ENCODE results near the gene TRPC4.

The TRPC4 gene

DNA sequence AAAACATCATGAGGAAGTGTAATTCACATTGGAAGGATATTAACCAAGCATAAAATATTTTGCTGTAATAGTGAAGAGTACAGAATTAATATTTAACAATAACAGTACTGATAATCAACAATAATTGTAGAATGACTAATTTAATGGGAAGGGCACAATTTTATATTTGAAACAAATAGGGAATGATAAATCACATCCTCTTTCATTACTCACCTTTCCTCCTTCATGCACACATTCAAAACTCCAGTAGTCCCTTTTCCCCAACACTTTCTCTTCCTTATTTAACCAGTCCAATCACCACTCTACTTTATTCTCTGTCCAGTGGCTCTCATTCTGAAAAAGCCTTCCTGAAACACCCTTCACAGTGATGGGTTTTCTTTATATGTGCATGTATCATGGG is 160.3 kb downstream of the TRPC4 start:
- no peak for DNase-seq

DNA sequence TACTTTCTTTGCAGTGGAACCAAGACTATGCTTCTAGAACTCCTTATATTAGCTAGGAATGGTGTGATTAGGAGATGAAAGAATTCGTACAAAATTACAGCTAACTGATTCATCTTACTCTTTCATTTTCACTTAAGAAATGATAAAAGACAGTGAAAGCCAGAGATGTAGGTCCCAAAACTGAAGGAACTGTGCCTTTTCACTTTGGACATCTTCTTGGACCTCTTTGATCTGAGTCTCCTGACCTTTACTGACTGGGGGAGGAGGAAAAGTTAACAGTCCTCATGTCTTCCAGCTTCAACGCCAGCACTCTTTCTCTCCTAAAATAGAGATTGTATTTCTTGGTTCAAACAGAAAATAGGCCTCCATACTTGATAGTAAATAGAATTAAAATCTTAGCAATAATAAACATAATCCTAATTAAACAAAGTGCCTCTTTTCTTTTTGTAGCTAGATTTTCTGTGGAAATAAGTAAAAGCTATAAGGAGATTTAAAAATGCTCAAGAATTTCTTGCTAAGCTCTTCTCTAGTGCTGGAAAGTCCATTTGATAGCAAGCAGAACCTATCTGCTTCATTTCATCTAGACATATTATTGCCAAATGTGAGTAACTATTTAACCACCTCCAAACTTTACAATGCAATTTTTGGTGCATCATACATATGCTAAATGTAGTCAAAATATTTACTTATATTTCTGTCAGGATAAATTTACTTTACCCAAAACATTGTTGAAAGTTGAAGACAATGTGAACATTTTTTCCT is 161.7 kb downstream of the TRPC4 start:
- no peak for DNase-seq

DNA sequence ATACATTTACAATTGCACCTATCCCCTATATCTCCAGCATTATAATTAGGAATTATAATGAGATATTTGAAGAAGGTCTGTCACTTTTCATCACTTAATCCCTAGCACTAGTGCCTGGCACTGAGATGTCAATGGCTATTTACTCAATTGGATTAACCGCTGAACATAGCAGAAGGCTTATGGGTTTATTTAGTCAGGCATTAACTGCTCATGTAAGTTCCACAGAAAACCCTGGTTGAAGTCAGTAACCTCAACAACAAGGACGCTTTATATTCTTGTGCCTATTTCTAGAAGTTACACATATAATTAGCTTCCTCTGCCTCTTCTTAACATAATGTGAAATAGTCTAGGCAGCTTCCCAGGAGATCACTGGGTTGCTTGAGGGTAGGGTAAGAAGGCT is 163.5 kb downstream of the TRPC4 start:
- no peak for DNase-seq

DNA sequence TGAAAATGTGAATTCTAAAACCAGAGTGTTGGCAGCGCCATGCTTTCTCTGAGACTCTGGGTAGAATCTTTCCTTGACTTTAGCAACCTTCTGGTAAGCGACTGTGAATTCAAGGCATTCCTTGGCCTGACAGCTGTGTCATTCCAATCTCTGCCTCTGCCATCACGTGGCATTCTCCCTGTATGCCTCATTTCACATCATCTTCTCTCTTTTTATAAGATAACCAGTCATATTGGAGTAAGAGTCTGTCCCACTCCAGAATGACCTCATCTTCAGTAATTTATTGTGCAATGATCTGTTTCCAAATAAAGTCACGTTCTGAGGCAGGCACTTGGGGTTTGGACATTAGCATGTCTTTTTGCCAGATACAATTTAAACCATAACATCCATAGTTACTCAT is 167.6 kb downstream of the TRPC4 start:
- no peak for DNase-seq

DNA sequence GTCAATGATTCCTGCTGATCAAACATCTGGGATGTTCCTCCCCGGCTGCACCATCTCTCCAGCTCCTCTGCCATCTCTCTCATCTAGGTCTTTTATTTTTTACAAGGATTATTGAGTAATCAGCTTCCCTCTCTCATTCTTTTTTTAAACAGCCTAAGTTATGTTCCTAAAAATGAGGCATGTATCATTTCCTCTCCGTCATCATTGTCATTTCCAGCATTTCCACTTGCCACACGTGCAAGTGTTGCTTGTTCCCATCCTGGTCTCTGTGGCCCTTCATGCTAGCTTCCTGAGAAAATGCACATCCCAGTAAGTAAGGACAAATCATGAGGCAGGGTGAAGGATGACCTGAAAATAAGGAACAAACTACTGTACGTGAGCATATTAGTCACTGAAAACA is 168.3 kb downstream of the TRPC4 start:
- DNase-seq, result no peak

DNA sequence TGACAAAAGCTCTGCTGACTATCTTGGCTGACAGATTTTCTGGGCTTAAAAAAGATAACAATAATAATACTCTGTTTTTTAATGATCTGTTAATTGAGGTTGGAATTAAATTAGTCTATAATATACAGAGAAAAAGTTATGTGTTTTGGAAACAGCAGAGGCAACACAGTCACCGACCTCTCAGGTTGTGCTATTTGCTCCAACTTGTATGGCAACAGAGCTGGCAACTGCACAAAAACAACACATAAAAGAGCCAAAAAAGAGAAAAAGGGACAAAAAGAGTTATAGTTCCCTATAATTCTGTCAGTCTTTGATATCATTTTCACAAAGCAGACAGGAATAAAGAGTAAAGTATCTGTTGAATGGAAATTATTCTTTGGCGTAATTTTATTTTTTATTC is 168.7 kb downstream of the TRPC4 start:
- no peak for DNase-seq

DNA sequence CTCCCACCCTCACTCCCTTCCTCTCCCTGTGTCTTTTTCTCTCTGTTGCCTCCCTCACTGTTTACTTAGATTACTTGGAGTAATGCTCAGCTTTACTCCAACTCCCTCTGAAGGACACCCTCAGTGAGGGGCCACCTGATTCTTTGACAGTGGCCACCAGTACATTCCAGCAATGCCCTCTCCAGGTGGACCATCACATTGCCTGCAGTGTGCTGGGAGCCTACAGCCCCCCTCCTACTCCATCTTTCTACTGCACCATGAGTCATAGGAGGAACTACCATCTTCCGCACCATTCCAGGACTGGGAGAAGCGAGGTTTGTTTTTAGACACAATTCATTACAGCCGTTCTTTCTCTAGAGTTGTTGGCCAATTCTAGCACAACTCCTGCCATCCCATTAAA is 174.4 kb downstream of the TRPC4 start:
- DNase-seq, result no peak

DNA sequence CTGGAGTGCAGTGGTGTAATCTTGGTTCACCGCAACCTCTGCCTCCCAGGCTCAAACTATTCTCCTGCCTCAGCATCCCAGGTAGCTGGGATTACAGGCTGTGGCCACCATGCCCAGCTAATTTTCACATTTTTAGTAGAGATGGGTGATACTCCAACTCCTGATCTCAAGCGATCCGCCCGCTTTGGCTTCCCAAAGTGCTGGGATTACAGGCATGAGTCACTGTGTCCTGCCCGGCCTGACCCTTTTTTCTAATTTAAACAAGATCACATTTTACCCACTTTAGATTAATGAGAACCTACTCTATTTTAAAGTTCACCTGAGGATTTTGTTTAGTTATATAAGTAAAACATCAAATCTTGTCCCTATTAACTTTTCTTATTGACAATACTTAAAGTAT is 179.2 kb downstream of the TRPC4 start:
- DNase-seq, result no peak

DNA sequence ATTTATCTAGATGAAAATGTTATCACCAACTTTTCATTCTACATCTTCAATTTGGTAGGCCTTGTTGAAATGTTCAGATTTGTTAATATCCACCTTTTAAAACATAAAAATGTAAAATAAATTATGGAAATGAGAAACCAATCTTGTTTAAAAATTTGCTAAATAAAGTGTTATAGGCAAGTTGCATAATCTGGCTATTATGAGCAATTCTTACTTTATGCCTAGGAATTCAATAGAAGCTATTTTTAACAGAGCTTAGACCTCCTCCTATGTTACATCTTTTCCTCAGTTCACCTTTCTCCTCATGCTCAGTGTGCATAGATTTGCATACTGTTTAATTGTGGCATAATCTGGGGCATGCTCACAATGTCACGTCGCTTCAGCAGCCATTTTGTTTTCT is 183.1 kb downstream of the TRPC4 start:
- no peak for DNase-seq

DNA sequence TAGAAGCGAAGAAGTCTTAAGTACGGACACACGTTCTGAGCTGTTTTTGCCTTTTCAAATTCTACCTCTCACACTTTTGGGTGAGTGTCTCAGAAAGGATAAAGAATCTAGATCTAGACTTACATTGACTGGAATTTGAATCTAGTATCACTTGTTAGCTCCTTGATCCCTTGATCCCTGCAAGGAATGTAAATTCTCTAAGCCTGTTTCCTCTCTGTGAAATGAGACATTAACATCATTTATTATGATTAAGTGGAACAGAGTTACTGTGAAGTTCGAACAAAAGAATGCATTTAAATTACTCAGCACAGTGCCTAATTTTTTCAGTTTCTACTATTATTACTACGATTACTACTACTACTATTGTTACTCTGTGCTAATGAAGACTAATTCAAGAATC is 184.4 kb downstream of the TRPC4 start:
- DNase-seq, result no peak

DNA sequence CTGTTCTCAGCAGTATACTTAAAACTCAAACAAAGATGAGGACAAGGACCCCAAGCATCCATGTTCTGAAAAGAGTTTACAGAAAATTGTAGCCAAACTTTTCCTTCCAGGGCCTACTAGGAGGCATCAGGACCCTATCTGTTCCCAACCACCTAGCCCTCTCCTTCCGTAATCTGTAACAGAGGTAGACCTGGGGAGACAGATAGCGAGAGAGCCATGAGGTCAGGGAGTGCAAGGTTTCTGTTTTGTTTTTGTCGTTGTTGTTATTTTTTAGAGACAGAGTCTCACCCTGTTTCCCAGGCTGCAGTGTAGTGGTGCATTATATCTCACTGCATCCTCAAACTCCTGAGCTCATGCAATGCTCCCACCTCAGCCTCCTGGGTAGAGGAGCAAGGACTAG is 187.1 kb downstream of the TRPC4 start:
- no peak for DNase-seq

DNA sequence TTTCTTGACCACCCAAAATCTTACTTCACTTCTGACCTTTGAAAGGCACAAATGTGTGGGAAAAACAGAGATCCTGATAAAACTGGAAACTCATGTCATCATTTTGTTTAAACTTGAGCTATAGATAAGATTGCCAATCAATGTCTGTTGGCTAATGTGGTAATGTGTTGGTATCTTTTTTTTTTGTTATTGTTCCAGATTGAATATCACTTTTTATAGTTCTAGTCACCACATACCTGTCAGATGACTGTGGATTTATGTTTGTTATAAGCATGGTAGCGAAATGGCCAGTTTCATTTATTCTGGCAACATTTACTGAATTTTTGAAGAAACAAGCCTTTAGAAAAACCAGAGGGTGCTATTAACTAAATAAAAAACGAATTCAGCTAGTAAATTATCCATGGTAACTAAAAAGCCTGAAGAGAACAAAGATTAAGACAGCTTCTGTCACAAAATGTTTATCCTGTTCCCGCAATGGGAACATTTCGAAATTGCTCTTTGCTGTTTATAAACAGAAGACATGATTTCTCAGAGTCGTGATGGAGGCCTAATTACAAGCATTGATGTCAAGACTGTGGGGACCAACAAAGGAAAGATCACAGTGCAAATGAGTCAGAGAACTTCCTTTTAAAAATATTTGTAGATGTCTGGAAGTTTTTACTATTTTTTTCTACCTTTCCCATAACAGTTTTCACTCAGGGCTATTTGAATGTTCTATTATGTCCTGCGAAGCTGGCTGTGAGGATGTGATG is 188.1 kb downstream of the TRPC4 start:
- DNase-seq, result no peak

DNA sequence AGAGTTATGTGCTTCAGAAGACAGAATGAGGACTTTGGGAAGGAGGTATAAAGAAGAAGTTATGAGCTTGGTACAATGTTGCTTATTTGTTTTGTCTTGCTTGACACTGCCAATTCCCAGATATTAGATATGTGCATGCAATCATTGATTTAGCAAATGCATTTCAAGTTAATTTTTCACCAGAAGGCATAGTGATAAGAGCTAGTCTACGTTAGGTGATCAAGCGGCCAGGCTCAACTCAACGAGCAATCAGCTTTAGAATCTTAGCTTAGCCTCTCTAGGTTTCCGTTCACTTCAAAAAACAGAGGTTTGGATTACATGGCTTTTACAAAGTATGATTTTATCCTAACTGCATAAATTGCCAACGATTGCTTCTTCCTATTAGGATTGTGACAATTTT is 189.4 kb downstream of the TRPC4 start:
- no peak for DNase-seq

DNA sequence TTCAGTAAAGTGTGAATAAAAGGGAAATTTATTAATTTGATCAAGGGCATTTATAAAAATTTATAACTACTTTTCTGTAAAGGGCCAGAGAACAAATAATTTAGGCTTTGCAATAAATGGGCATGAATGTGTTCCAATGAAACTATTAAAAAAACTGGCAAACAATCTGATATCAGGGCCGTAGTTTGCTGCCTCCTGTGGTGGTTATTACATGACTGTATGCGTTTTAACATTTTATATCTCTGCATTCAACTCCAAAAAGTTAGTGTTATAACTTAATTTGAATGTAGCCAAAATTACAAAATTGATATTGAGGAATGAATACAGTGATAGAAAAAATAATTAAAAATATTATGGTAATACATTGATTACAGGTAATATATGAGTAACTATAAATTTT is 190.5 kb downstream of the TRPC4 start:
- no peak for DNase-seq

DNA sequence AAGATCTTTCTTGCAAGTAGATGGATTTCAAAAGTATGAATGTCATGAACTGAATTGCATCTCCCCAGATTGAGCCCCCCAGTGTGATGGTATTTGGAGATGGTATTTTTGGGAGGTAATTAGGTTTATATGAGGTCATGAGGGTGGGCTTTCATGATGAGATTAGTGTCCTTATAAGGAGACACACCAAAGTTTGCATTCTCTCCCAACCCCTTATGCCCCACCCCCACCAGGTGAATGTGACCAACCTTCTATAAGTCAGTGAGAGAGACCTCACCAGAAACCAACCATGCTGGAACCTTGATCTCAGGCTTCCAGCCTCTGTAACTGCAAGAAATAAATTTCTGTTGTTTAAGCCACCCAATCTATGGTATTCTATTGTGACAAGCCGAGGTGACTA is 199.7 kb downstream of the TRPC4 start:
- DNase-seq, result no peak

DNA sequence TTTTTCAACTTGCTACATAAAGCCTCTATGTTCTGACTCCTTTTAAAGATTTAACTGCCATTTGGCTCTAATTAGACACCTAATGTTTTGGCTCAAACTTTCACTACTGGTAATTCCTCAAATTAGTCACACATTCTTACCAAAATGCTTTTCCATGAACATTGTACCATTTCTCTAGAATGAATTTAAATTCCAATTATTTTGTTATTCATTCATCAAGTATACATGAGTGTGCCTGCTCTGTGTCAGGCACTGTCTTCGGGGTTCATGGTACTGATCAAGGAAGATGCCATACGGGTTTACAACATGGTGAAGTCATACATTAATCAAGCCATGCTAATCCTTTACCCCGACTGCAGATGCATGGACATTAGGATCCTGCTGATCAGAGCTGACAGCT is 201.9 kb downstream of the TRPC4 start:
- no peak for DNase-seq

DNA sequence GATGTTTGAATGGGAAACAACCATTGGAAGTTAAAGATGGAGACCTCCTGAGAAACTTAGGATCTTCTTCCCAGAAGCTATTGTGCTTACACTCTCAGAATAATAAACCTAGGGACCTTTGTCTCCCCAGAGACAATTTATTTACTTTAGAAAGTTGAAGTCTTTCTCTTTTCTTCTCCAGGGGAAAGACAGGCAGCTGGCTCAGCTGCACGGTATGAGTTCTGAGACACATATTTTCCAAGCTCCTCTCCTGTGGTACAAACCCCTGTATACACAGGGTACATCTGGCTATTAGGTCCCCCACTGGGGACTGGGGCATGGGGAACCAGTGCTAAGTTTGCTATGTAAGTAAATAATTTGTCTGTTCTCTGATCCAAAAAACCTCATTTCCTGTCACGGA is 203.5 kb downstream of the TRPC4 start:
- peak; percentile 14 for DNase-seq

DNA sequence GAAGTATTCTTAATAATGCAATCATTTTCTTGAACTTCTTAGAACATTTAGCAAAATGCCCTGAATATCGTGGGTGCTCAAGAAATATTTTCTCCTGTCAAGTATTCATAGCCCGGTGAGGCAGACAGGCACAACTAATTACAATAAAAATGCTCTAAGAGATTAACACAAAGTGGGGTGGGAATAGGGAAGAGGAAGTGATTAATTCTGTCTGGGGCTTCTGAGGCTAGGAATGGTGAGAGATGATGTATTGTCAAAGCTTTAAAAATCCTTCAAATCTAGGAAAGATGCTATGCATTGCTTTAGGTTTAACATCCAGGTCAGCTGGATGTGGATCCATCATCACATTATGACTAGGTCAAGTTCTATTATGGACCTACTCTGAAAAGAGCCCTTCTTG is 204.2 kb downstream of the TRPC4 start:
- no peak for DNase-seq

DNA sequence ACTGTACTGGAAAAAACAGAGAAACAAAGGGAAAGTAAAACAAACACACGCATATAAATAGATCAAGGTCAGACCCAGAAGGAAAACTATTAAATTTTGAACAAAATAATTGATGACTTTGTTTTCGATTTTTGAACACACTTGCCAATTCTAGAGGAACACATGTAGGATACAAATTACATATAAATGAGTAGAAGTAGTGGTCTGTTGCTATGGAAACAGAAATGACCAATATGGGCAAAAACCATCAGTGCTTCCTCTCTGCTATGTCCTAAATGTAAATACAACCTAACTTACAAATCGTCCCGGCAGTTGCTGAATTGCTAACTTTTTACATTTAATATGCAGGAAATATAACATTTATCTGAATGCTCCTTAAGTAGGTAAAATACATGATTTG is 205.8 kb downstream of the TRPC4 start:
- DNase-seq, result no peak

DNA sequence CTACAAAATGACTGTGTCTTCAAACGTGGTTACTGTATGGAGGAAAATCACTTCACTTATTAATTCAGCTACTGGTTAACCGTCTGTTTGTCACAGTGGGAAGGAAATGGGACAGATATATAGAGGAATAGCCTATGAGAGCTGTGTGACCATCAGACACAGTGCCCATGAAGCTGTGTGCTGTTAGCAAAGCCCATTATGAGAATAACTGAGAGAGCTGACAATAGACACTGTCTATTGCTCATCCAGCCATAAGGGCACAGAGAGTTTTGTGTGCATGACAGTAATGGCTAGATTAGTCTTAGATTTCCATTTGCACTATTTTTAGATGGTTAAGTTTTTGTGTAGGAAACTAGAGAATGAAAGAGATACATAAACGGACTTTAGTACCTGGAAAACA is 206.9 kb downstream of the TRPC4 start:
- no peak for DNase-seq

DNA sequence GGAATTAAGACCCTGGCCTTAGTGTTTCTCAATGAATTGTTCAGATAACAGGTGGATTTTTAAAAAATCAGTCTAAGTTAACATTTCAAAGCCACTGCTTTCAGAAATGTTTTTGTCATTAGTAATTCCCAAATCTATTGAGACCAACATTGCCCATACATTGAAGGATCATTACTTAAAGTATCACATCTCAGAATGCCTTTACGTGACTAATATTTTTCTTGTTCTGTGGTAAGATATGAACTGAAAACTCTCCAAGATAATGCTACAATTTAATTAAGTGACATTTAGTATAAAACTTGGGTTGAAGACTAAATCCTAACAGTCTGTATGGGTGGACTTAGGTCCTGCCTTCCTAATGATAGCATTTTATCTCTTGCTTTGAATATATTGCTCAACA is 211.6 kb downstream of the TRPC4 start:
- no peak for DNase-seq

DNA sequence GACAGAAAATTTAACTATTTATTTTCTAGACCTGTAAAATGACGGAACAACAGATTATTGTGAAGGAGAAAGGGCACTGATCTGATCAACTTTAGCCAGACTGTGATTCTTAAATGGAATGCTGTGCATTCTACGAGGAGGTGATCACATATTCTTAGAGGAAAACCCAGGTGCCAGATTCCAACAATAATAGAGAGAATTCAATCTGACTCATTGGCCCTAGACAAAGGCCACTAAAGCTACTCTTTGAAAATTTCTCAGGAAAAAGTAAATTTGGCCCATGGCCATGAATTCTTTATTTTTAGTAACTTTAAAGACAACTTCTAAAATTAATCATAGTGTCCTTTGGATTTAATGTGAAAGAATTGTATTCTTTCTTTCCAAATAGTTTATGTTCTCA is 212.4 kb downstream of the TRPC4 start:
- no peak for DNase-seq

DNA sequence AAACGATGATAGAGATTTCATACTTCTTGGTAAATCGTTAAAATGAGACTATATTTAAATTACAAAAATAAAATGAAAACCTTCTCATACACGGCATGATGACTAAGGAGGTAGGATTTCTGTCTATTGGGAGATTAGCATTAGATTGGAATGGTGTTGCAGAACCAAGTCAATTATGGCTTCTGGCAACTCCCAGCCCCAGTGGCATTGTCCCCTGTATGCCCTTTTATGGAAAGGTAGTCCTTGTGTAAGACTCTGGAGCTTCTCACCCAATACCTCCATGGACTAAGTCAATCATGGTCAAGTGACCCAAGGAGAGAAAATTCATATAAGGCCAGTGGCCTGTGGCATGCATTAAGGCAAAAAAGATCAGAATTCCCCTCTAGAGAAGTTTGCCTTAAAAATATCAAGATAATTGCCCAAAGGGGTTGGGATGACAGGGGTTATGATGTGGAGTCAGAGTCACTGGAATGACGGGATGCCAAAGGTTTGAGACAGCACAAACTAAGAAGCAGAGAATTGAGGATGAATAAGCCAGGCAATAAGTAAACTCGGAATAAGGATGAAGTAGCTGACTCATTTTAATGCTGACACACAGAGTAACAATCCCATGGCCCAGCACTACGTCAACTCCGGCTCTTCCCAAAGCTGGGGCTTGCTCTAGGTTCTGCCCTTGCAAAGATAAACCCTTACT is 213.2 kb downstream of the TRPC4 start:
- no peak for DNase-seq

DNA sequence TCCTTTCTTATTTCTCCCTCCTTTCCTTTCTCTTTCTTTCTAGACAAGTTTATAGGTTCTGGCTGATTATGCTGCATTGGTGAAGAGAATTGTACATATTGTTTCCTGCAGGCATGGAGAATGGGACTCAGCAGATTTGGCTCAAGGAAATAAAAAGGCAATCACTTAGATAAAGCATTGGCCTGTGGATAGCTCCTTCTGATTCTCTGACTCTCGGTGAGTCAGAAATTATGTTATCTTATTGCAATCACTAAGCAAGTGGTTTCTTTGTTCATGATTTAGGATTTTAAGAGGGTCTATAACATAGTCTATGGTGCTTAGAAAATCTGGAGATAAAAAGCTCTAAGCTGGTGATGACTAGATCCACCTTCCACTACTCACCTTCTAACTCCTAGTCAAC is 217.0 kb downstream of the TRPC4 start:
- DNase-seq, result no peak

Measured in NCI-H69 (cell line).